ENCODE measurements around the gene MEGF9.

GRCh38 chr9:120626512-120626911 is 87.8 kb downstream of the MEGF9 start:
- TF ChIP-seq POLR2A (IDR thresholded peaks at IDR 0.05; ENCODE audit: borderline replicate concordance, extremely low read depth, insufficient read depth, insufficient read length) (no peak), SP1 (IDR thresholded peaks at IDR 0.05; ENCODE audit: low read depth) (no peak), ZNF274 (IDR thresholded peaks at IDR 0.05; ENCODE audit: low read depth, low read length) (no peak), POLR2AphosphoS5 (IDR thresholded peaks at IDR 0.05; ENCODE audit: low read depth, low read length) (no peak), CTCF (IDR thresholded peaks at IDR 0.05 in 2 of 3, conservative IDR thresholded peaks at IDR 0.05 in 1 of 3; ENCODE audit: borderline replicate concordance in 1 of 3, insufficient read depth in 1 of 3, low read depth in 2 of 3, low read length in 2 of 3) (no peak)
